Activated CD8-positive, alpha-beta T cell treated with anti-CD3 and anti-CD28 coated beads for 36 hours (primary cell): Measurements from ENCODE around the gene EPB41L2. TPM values are rescaled to one million over a fixed set of nuclear protein-coding genes. Genes with fewer than 3 reads are reported as not detected.

Experiments
- ATAC-seq: fragments of 200-7000 bp; cut with Tn5 transposase; one replicate; pipeline ENCODE4 v1.10.0; 2021; ENCODE audit warnings: mild to moderate bottlenecking, moderate library complexity
- CTCF ChIA-PET: fragments of 350-600 bp; sonication (Branson Sonifier 250); formaldehyde crosslinking; loops from one replicate; lab custom pipeline; 2021; ENCODE audit warnings: antibody characterized with exemption; lab: Charles Lee
- POLR2A ChIA-PET: fragments of 350-600 bp; sonication (Branson Sonifier 250); formaldehyde crosslinking; loops from one replicate; lab custom pipeline; 2021; ENCODE audit warnings: antibody characterized with exemption; lab: Charles Lee
- DNase-seq: peaks from one replicate; pipeline ENCODE4 v3.0.0-alpha.2; 2020
- H3K27ac Mint-ChIP-seq: one replicate; pipeline ENCODE4 v1.8.0; 2021; ENCODE audit warnings: mild to moderate bottlenecking, mixed read lengths
- H3K27me3 Mint-ChIP-seq: one replicate; pipeline ENCODE4 v1.8.0; 2021; ENCODE audit warnings: mixed read lengths
- H3K36me3 Mint-ChIP-seq: one replicate; pipeline ENCODE4 v1.8.0; 2021; ENCODE audit warnings: low read depth, mixed read lengths
- H3K4me1 Mint-ChIP-seq: one replicate; pipeline ENCODE4 v1.8.0; 2021; ENCODE audit warnings: low read depth, mixed read lengths
- H3K4me3 Mint-ChIP-seq: one replicate; pipeline ENCODE4 v1.8.0; 2021; ENCODE audit warnings: mild to moderate bottlenecking, moderate library complexity, mixed read lengths
- H3K9me3 Mint-ChIP-seq: one replicate; pipeline ENCODE4 v1.8.0; 2021; ENCODE audit warnings: mixed read lengths
- CTCF ChIP-seq: fragments of 200-600 bp; IDR thresholded peaks from one replicate; pipeline ENCODE4 v1.8.0; 2022; ENCODE audit warnings: antibody characterized with exemption, mild to moderate bottlenecking
- intact Hi-C: fragments of 100-400 bp; cut with micrococcal nuclease; formaldehyde crosslinking; loops from one replicate; pipeline ENCODE4 v1.10.0; 2022
- total RNA-seq, 2 experiments: library from RNA; stranded (reverse); gene quantifications; one replicate each; pipeline ENCODE4 v1.2.3, GENCODE V29; 2021

EPB41L2 gene
- total RNA-seq, 2 experiments from 2014 or later, result 30.6 to 33.3 TPM

- ChIA-PET CTCF (interaction anchor here (1.1 to 1.8 kb wide), 2 partner anchors 153 to 174 kb away, joined by 3 to 5 read pairs; no protein-coding TSS in a partner anchor), POLR2A (no interaction called here)
- Mint-ChIP-seq H3K27ac (no peak overlapping the region), H3K27me3 (no peaks in the 10 kb centered on the region), H3K4me1 (peaks cover 23% of the 10 kb centered on the region), H3K36me3 (peaks cover 6% of the 10 kb centered on the region), H3K4me3 (no peak overlapping the region), H3K9me3 (peaks cover 12% of the 10 kb centered on the region)
- ATAC-seq, result no peak
- intact Hi-C loops, result no loop called here
- no peak for DNase-seq
- TF ChIP-seq CTCF, result no peak
Measured at GRCh38 chr6:131059486-131059885, 3.6 kb downstream of the EPB41L2 start.

DNA sequence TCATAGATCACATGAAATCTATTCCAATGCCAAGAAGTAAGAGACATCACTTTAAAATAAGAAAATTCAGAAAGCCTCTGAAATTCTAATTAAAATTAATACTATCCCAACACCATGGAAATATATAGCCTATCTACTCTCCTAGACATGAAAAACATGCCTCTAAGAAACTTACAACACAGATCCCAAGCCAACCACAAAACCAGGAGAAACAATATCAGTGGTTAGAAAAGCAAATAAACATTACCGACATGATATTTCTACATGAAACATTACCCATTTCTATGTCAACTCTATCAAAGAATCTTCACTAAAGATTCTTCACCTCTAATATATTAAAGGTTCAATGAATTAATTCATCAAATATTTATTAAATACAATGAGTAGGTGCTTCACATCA is 4.8 kb downstream of the EPB41L2 start:
- intact Hi-C loops, result no loop called here
- POLR2A ChIA-PET, result no interaction called here
- Mint-ChIP-seq H3K4me3 (no peak overlapping the region), H3K27ac (no peak overlapping the region), H3K27me3 (no peaks in the 10 kb centered on the region), H3K36me3 (peaks cover 13% of the 10 kb centered on the region), H3K9me3 (peaks cover 20% of the 10 kb centered on the region), H3K4me1 (peaks cover 16% of the 10 kb centered on the region)
- no peak for TF ChIP-seq CTCF
- ATAC-seq, result no peak
- no peak for DNase-seq
- CTCF ChIA-PET, result no interaction called here

GRCh38 chr6:131054392-131055250 is 8.4 kb downstream of the EPB41L2 start:
- DNase-seq (no peak), ATAC-seq (no peak)
- no peak overlapping the region for H3K27ac Mint-ChIP-seq
- no peak for TF ChIP-seq CTCF
- H3K9me3 Mint-ChIP-seq, result peaks cover 29% of the 10 kb centered on the region
- no peak overlapping the region for H3K4me3 Mint-ChIP-seq
- CTCF ChIA-PET, result no interaction called here
- H3K27me3 Mint-ChIP-seq, result peaks cover 3% of the 10 kb centered on the region
- intact Hi-C loops, result no loop called here
- POLR2A ChIA-PET, result no interaction called here
- H3K36me3 Mint-ChIP-seq, result peaks cover 17% of the 10 kb centered on the region
- no peaks in the 10 kb centered on the region for H3K4me1 Mint-ChIP-seq

GRCh38 chr6:131053546-131054240 is 9.4 kb downstream of the EPB41L2 start:
- TF ChIP-seq CTCF, result no peak
- ChIA-PET POLR2A (no interaction called here), CTCF (no interaction called here)
- peaks cover 29% of the 10 kb centered on the region for H3K9me3 Mint-ChIP-seq
- no peak overlapping the region for H3K4me3 Mint-ChIP-seq
- no peaks in the 10 kb centered on the region for H3K4me1 Mint-ChIP-seq
- H3K36me3 Mint-ChIP-seq, result peaks cover 17% of the 10 kb centered on the region
- ATAC-seq (no peak), DNase-seq (no peak)
- intact Hi-C loops, result no loop called here
- peaks cover 3% of the 10 kb centered on the region for H3K27me3 Mint-ChIP-seq
- H3K27ac Mint-ChIP-seq, result no peak overlapping the region

- ATAC-seq (no peak), DNase-seq (no peak)
- intact Hi-C loops, result no loop called here
- ChIA-PET POLR2A (no interaction called here), CTCF (no interaction called here)
- Mint-ChIP-seq H3K4me1 (no peaks in the 10 kb centered on the region), H3K4me3 (no peak overlapping the region), H3K9me3 (peaks cover 27% of the 10 kb centered on the region), H3K27ac (no peak overlapping the region), H3K27me3 (peaks cover 3% of the 10 kb centered on the region), H3K36me3 (peaks cover 17% of the 10 kb centered on the region)
- TF ChIP-seq CTCF, result no peak
Measured at GRCh38 chr6:131052181-131052580, 10.9 kb downstream of the EPB41L2 start.
